ENCODE data around the gene DCBLD1. TPM values are rescaled to one million over a fixed set of nuclear protein-coding genes. Genes with fewer than 3 reads are reported as not detected.

Gene DCBLD1
- total RNA-seq, 1 experiment from 2014 or later = 28.2 TPM

DNA sequence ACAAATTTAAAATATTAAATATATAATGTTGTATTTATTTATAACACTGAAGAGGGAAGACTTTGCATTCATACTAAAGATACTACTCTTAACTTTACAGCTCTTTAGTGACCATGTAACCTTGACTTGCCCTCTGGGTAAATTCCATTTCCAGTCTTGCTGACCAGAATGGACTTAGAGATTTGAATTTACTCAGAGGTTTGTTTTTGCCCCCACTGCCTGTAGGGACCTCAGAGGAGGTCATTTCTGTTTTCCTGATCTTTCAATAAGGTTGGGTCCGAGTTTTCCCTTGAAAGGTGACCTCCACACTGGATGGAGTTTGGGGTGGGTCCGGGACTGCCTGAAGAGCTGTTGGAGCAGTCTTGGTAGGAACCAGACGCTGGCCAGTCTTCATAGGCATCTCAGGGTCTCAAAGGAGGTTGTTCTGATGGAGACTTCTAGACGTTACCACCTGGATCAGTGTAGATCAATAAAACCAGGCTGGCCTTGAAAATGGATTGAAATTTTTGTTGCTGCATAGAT, 26.0 kb downstream of the DCBLD1 start:
- TF ChIP-seq, protein P1, sequence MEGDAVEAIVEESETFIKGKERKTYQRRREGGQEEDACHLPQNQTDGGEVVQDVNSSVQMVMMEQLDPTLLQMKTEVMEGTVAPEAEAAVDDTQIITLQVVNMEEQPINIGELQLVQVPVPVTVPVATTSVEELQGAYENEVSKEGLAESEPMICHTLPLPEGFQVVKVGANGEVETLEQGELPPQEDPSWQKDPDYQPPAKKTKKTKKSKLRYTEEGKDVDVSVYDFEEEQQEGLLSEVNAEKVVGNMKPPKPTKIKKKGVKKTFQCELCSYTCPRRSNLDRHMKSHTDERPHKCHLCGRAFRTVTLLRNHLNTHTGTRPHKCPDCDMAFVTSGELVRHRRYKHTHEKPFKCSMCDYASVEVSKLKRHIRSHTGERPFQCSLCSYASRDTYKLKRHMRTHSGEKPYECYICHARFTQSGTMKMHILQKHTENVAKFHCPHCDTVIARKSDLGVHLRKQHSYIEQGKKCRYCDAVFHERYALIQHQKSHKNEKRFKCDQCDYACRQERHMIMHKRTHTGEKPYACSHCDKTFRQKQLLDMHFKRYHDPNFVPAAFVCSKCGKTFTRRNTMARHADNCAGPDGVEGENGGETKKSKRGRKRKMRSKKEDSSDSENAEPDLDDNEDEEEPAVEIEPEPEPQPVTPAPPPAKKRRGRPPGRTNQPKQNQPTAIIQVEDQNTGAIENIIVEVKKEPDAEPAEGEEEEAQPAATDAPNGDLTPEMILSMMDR (IDR thresholded peaks at IDR 0.05; ENCODE audit: unreplicated experiment) = no peak
- BruUV-seq (replicated peaks) = no TSS peak
- Mint-ChIP-seq H3K36me3 (ENCODE audit: insufficient read depth, unreplicated experiment) (peaks cover 13% of the 10 kb centered on the region), H3K27me3 (ENCODE audit: unreplicated experiment) (no peaks in the 10 kb centered on the region), H3K4me1 (ENCODE audit: low read depth, unreplicated experiment) (peaks cover 33% of the 10 kb centered on the region), H3K4me3 (ENCODE audit: low read depth, unreplicated experiment) (no peak overlapping the region), H3K27ac (ENCODE audit: unreplicated experiment) (no peak overlapping the region), H3K9me3 (ENCODE audit: low read depth, unreplicated experiment) (no peaks in the 10 kb centered on the region)
- no peak for DNase-seq
- CTCF ChIA-PET = no interaction called here
- intact Hi-C loops (cut with micrococcal nuclease; ENCODE audit: unreplicated experiment) = no loop called here

GRCh38 chr6:117509021-117509420, 26.5 kb downstream of the DCBLD1 start:
- Mint-ChIP-seq H3K4me3 (ENCODE audit: low read depth, unreplicated experiment) (no peak overlapping the region), H3K9me3 (ENCODE audit: low read depth, unreplicated experiment) (no peaks in the 10 kb centered on the region), H3K27me3 (ENCODE audit: unreplicated experiment) (no peaks in the 10 kb centered on the region), H3K4me1 (ENCODE audit: low read depth, unreplicated experiment) (peaks cover 33% of the 10 kb centered on the region), H3K27ac (ENCODE audit: unreplicated experiment) (no peak overlapping the region), H3K36me3 (ENCODE audit: insufficient read depth, unreplicated experiment) (peaks cover 8% of the 10 kb centered on the region)
- no peak for DNase-seq
- intact Hi-C loops (cut with micrococcal nuclease; ENCODE audit: unreplicated experiment) = no loop called here
- CTCF ChIA-PET = no interaction called here
- BruUV-seq (replicated peaks) = no TSS peak
- TF ChIP-seq, protein P1 (IDR thresholded peaks at IDR 0.05; ENCODE audit: unreplicated experiment) = no peak

DNA sequence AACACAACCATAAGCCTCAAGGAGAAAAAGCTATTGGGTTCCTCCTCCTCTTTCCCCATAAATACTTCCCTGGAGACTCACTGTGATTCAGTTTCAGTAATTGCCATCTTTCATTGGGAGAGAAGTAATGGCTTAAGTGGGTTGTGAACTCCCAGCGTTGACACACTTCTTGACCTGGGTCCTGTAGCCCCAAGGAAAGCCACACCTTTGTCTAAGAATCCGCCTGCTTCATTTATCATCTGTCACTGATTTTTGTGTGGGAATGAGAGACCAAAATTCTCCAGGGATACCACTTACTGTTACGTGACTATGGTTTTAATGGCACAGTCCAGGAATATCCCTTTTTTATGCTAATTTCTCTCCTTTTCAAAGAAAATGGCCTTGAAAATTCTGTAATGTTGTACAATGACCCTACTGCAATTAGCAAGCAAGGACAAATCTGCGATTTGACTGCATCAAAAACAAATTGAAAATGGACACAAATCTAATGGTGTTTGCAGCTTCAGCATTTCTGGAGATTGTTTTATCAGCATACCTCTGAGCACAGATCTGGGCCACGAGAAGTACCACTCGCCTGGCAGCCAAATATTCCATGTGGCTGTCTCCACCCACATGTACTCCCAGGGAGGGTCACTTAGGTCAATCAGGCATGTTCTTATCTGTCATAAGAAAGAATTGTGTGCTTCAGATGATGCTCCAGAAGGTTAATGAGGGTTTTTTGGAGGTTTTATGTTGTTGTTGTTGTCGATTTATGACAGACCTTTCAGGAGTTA, 29.8 kb downstream of the DCBLD1 start:
- BruUV-seq (replicated peaks) = no TSS peak
- Mint-ChIP-seq H3K4me1 (ENCODE audit: low read depth, unreplicated experiment) (peaks cover 26% of the 10 kb centered on the region), H3K4me3 (ENCODE audit: low read depth, unreplicated experiment) (no peak overlapping the region), H3K27ac (ENCODE audit: unreplicated experiment) (no peak overlapping the region), H3K36me3 (ENCODE audit: insufficient read depth, unreplicated experiment) (peaks cover 4% of the 10 kb centered on the region), H3K27me3 (ENCODE audit: unreplicated experiment) (no peaks in the 10 kb centered on the region), H3K9me3 (ENCODE audit: low read depth, unreplicated experiment) (peaks cover 2% of the 10 kb centered on the region)
- intact Hi-C loops (cut with micrococcal nuclease; ENCODE audit: unreplicated experiment) = no loop called here
- CTCF ChIA-PET = no interaction called here
- DNase-seq = no peak
- TF ChIP-seq, protein P1 (IDR thresholded peaks at IDR 0.05; ENCODE audit: unreplicated experiment) = no peak

DNA sequence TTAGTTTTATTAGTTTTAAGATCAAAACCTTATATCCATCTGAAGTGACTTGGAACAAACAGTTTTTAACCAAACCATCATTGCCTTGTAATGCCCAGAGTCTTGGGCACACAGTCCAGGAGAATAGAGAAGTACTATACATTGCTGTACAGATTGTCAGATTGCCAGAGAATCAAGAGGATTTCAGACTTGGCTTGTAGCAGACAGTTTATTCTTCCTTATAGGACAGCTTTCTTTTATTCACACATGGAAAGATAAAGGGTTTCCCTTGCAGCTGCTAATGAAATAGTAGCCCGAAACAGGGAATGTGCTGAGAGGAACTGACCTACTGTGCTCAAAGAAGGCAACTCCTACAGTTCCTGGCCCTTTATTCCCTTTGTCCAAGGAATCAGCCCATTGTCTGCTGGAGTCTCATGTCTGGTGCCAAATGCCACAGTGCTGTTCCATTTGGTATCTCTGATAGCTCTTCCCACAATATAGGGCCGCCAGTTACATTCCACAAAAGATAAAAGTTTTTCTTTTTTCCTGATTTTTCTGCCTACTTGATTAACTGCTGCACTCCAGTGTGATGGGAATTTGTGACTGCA, 30.6 kb downstream of the DCBLD1 start:
- BruUV-seq (replicated peaks) = no TSS peak
- TF ChIP-seq, protein P1 (IDR thresholded peaks at IDR 0.05; ENCODE audit: unreplicated experiment) = no peak
- no peak for DNase-seq
- Mint-ChIP-seq H3K9me3 (ENCODE audit: low read depth, unreplicated experiment) (peaks cover 2% of the 10 kb centered on the region), H3K27me3 (ENCODE audit: unreplicated experiment) (no peaks in the 10 kb centered on the region), H3K4me1 (ENCODE audit: low read depth, unreplicated experiment) (peaks cover 26% of the 10 kb centered on the region), H3K27ac (ENCODE audit: unreplicated experiment) (peak overlapping the region; percentile 21), H3K36me3 (ENCODE audit: insufficient read depth, unreplicated experiment) (peaks cover 5% of the 10 kb centered on the region), H3K4me3 (ENCODE audit: low read depth, unreplicated experiment) (no peak overlapping the region)
- intact Hi-C loops (cut with micrococcal nuclease; ENCODE audit: unreplicated experiment) = no loop called here
- CTCF ChIA-PET = no interaction called here

Measured in Calu3 (cell line).